COLO668 (cell line): ENCODE measurements around the gene KDM4C.

Experiments
- DNase-seq: peaks from one replicate; lab custom pipeline; 2025; ENCODE audit not compliant: unreplicated experiment; lab: John Stamatoyannopoulos, UW

The KDM4C gene

GRCh38 chr9:6855860-6856259 lies 98.1 kb downstream of the KDM4C start:
- DNase-seq = no peak

- DNase-seq = no peak
Measured at GRCh38 chr9:6864102-6864501, 106.3 kb downstream of the KDM4C start.

GRCh38 chr9:6869081-6869948 lies 111.5 kb downstream of the KDM4C start:
- DNase-seq = no peak

GRCh38 chr9:6870149-6870548 lies 112.4 kb downstream of the KDM4C start:
- DNase-seq = no peak

- no peak for DNase-seq
Measured at GRCh38 chr9:6870650-6871477, 113.1 kb downstream of the KDM4C start.

GRCh38 chr9:6873857-6874256 lies 116.1 kb downstream of the KDM4C start:
- no peak for DNase-seq

GRCh38 chr9:6876195-6876894 lies 118.6 kb downstream of the KDM4C start:
- DNase-seq = no peak

GRCh38 chr9:6877671-6878161 lies 119.9 kb downstream of the KDM4C start:
- no peak for DNase-seq

GRCh38 chr9:6880626-6881025 lies 122.9 kb downstream of the KDM4C start:
- no peak for DNase-seq

- no peak for DNase-seq
Measured at GRCh38 chr9:6884101-6884500, 126.3 kb downstream of the KDM4C start.

- no peak for DNase-seq
Measured at GRCh38 chr9:6884990-6885389, 127.2 kb downstream of the KDM4C start.

- no peak for DNase-seq
Measured at GRCh38 chr9:6887051-6887450, 129.3 kb downstream of the KDM4C start.

GRCh38 chr9:6889868-6890267 lies 132.1 kb downstream of the KDM4C start:
- DNase-seq = no peak

- DNase-seq = no peak
Measured at GRCh38 chr9:6893350-6894131, 135.8 kb downstream of the KDM4C start.

GRCh38 chr9:6894135-6894534 lies 136.4 kb downstream of the KDM4C start:
- no peak for DNase-seq

- DNase-seq = no peak
Measured at GRCh38 chr9:6895754-6896153, 138.0 kb downstream of the KDM4C start.

- no peak for DNase-seq
Measured at GRCh38 chr9:6896562-6896961, 138.8 kb downstream of the KDM4C start.

- DNase-seq = no peak
Measured at GRCh38 chr9:6897207-6897822, 139.5 kb downstream of the KDM4C start.

- no peak for DNase-seq
Measured at GRCh38 chr9:6897898-6898302, 140.1 kb downstream of the KDM4C start.

GRCh38 chr9:6899274-6899673 lies 141.5 kb downstream of the KDM4C start:
- no peak for DNase-seq
